ENCODE data around the gene SPATA13. TPM values are rescaled to one million over a fixed set of nuclear protein-coding genes. Genes with fewer than 3 reads are reported as not detected.
"Not testable (repeated sequence)": the region's sequence is repeated elsewhere in the genome, so short reads cannot be mapped to it uniquely, and the experiment has no call there.

SPATA13 gene
- total RNA-seq, 3 donors from 2014 or later (not counting 1 experiment from before 2014, with no cell fraction given): 108 to 141 (median 141) TPM

DNA sequence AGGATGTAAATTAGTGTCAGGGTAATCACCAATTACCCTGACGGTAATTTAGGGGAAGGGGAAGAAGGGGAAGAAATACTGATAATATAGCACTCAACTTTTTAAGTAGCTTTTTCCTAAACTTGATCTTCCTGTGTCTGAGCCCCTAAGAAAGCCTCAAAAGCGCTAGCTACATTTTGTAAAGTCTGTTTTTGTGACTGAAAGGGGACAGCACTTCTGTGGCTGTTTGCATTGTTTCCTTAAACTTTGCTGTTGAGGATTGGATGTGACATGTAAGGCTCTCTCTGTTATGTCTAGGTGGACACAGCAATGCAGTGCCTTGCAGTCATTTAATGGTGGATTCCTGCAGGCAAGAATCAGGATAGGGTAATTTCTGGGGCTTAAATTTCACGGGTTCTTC, 42.8 kb downstream of the SPATA13 start:
- Mint-ChIP-seq H3K4me1 (peaks cover 22 to 23% of the 10 kb centered on the region in 2 donors), H3K36me3 (no peaks in the 10 kb centered on the region), H3K27ac (peak overlapping the region in 1 of 2 donors; percentile 38), H3K4me3 (peak overlapping the region; percentile 39), H3K9me3 (no peaks in the 10 kb centered on the region), H3K27me3 (ENCODE audit: low read depth in 2 of 2) (peaks cover 8 to 32% of the 10 kb centered on the region in 2 donors)
- Histone ChIP-seq H3K4me3 (ENCODE audit: low read length) (no peak overlapping the region), H3K4me1 (ENCODE audit: control insufficient read depth, insufficient read depth, low read length) (peaks cover 4% of the 10 kb centered on the region), H3K27ac (ENCODE audit: low read length) (no peak overlapping the region), H3K9me3 (ENCODE audit: control insufficient read depth, insufficient read depth, low read length) (no peaks in the 10 kb centered on the region), H3K36me3 (ENCODE audit: control insufficient read depth, insufficient read depth, low read length) (no peaks in the 10 kb centered on the region), H3K27me3 (ENCODE audit: control insufficient read depth, insufficient read depth, low read length) (no peaks in the 10 kb centered on the region)
- ATAC-seq: no peak
- WGBS (ENCODE audit: insufficient coverage): 32% methylated on average over 1 of the region's 3 CpGs
- no peak for DNase-seq
- TF ChIP-seq, protein P1, sequence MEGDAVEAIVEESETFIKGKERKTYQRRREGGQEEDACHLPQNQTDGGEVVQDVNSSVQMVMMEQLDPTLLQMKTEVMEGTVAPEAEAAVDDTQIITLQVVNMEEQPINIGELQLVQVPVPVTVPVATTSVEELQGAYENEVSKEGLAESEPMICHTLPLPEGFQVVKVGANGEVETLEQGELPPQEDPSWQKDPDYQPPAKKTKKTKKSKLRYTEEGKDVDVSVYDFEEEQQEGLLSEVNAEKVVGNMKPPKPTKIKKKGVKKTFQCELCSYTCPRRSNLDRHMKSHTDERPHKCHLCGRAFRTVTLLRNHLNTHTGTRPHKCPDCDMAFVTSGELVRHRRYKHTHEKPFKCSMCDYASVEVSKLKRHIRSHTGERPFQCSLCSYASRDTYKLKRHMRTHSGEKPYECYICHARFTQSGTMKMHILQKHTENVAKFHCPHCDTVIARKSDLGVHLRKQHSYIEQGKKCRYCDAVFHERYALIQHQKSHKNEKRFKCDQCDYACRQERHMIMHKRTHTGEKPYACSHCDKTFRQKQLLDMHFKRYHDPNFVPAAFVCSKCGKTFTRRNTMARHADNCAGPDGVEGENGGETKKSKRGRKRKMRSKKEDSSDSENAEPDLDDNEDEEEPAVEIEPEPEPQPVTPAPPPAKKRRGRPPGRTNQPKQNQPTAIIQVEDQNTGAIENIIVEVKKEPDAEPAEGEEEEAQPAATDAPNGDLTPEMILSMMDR (IDR thresholded peaks at IDR 0.05): no peak
- intact Hi-C loops (cut with micrococcal nuclease): no loop called here

DNA sequence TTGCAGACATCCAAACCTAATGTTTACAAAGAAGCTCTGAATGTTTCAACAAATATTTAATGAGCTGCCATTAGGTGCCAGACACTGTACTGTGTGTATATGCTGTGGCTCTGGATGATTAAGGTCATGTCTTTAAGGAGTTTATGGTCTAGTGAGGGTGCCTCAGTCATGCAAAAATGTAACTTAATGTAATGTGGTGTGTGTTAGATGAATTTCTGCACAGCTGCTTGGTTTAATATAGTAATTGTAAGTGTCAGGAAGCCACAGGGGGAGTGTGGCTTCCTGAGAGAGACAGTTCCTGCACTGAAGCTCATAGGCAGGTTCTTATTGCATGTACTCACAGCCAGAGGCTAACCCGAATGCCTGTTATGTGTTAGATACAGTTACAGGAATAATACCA, 43.3 kb downstream of the SPATA13 start:
- TF ChIP-seq, protein P1 (IDR thresholded peaks at IDR 0.05): no peak

GRCh38 chr13:24205076-24205475, 44.6 kb downstream of the SPATA13 start:
- ATAC-seq; intact Hi-C loops (cut with micrococcal nuclease); H3K9me3 ChIP-seq (ENCODE audit: control insufficient read depth, insufficient read depth, low read length); H3K36me3 Mint-ChIP-seq; H3K27ac Mint-ChIP-seq; H3K9me3 Mint-ChIP-seq; H3K36me3 ChIP-seq (ENCODE audit: control insufficient read depth, insufficient read depth, low read length); H3K4me1 ChIP-seq (ENCODE audit: control insufficient read depth, insufficient read depth, low read length); H3K27ac ChIP-seq (ENCODE audit: low read length); H3K4me3 ChIP-seq (ENCODE audit: low read length); H3K27me3 ChIP-seq (ENCODE audit: control insufficient read depth, insufficient read depth, low read length); DNase-seq; H3K4me3 Mint-ChIP-seq: not testable (repeated sequence)
- Mint-ChIP-seq H3K27me3 (ENCODE audit: low read depth in 2 of 2) (peaks cover 12 to 32% of the 10 kb centered on the region in 2 donors), H3K4me1 (peaks cover 23 to 29% of the 10 kb centered on the region in 2 donors)
- WGBS (ENCODE audit: insufficient coverage): 67% methylated on average over 1 of the region's 1 CpG

More for the DNA sequence above, 43.3 kb downstream of the SPATA13 start:
- H3K27ac Mint-ChIP-seq: peak overlapping the region in 1 of 2 donors; percentile 38
- H3K27me3 Mint-ChIP-seq (ENCODE audit: low read depth in 2 of 2): peaks cover 8 to 32% of the 10 kb centered on the region in 2 donors
- WGBS (ENCODE audit: insufficient coverage): 0% methylated on average over 1 of the region's 1 CpG
- H3K4me1 ChIP-seq (ENCODE audit: control insufficient read depth, insufficient read depth, low read length): peaks cover 4% of the 10 kb centered on the region
- H3K4me1 Mint-ChIP-seq: peaks cover 22 to 23% of the 10 kb centered on the region in 2 donors
- DNase-seq: peak in 1 of 2 donors; percentile 55
- no peak overlapping the region for H3K4me3 ChIP-seq (ENCODE audit: low read length)
- no peaks in the 10 kb centered on the region for H3K9me3 ChIP-seq (ENCODE audit: control insufficient read depth, insufficient read depth, low read length)
- no peak overlapping the region for H3K27ac ChIP-seq (ENCODE audit: low read length)
- H3K27me3 ChIP-seq (ENCODE audit: control insufficient read depth, insufficient read depth, low read length): no peaks in the 10 kb centered on the region
- H3K9me3 Mint-ChIP-seq: no peaks in the 10 kb centered on the region
- peak; percentile 85 to 100 (median 86) for ATAC-seq
- H3K36me3 Mint-ChIP-seq: no peaks in the 10 kb centered on the region
- peak overlapping the region; percentile 51 for H3K4me3 Mint-ChIP-seq
- intact Hi-C loops (cut with micrococcal nuclease): no loop called here
- no peaks in the 10 kb centered on the region for H3K36me3 ChIP-seq (ENCODE audit: control insufficient read depth, insufficient read depth, low read length)

- no peaks in the 10 kb centered on the region for H3K9me3 Mint-ChIP-seq
- H3K4me3 Mint-ChIP-seq: no peak overlapping the region
- H3K36me3 ChIP-seq (ENCODE audit: control insufficient read depth, insufficient read depth, low read length): no peaks in the 10 kb centered on the region
- no peaks in the 10 kb centered on the region for H3K27me3 ChIP-seq (ENCODE audit: control insufficient read depth, insufficient read depth, low read length)
- no peaks in the 10 kb centered on the region for H3K36me3 Mint-ChIP-seq
- intact Hi-C loops (cut with micrococcal nuclease): no loop called here
- H3K4me1 ChIP-seq (ENCODE audit: control insufficient read depth, insufficient read depth, low read length): peaks cover 13% of the 10 kb centered on the region
- no peak for DNase-seq
- no peak overlapping the region for H3K27ac Mint-ChIP-seq
- TF ChIP-seq, protein P1 (IDR thresholded peaks at IDR 0.05): no peak
- no peak for ATAC-seq
- no peaks in the 10 kb centered on the region for H3K9me3 ChIP-seq (ENCODE audit: control insufficient read depth, insufficient read depth, low read length)
- WGBS (ENCODE audit: insufficient coverage): 69% methylated on average over 6 of the region's 7 CpGs
- peaks cover 27 to 35% of the 10 kb centered on the region in 2 donors for H3K4me1 Mint-ChIP-seq
- peaks cover 21 to 48% of the 10 kb centered on the region in 2 donors for H3K27me3 Mint-ChIP-seq (ENCODE audit: low read depth in 2 of 2)
- H3K4me3 ChIP-seq (ENCODE audit: low read length): no peak overlapping the region
- H3K27ac ChIP-seq (ENCODE audit: low read length): no peak overlapping the region
Measured at GRCh38 chr13:24207841-24208667, 47.5 kb downstream of the SPATA13 start.

Measured in natural killer cell (primary cell).